ENCODE data around the gene ZNF101.
A peak's percentile ranks its signal among the peaks of the same experiment; 100 is the strongest.
"Not testable (repeated sequence)": the region's sequence is repeated elsewhere in the genome, so short reads cannot be mapped to it uniquely, and the experiment has no call there.

ZNF101 gene

DNA sequence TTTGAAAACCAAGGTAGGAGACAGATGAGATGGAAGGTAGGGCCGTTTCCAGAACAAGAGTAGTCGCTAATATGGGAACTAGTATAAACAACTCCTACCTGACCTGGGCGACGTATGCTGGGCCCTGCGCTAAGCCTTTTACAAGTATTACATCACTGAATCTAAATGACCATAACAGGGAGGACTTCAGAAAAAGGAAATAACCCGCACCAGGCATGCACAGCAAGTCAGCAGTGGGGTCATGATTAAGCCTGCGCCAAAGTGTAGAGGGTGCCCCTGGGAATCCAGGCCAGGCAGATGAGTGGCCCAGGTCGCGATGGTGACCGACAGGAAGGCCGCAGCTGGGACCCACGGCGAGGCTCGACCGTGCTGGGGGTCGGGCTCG, 5.8 kb upstream of the ZNF101 start:
- H2BK15ac ChIP-seq (ENCODE audit: low read depth, poor library complexity, severe bottlenecking), result no peak overlapping the region
- H3K4me1 ChIP-seq (ENCODE audit: control insufficient read depth, insufficient read depth, low read depth, low read length), result peaks cover 17% of the 10 kb centered on the region
- H4K8ac ChIP-seq (ENCODE audit: low read length), result peak overlapping the region; percentile 96
- peak overlapping the region in 1 of 2 experiments; percentile 99 for H3K23ac ChIP-seq (ENCODE audit: low read length in 2 of 2)
- peak overlapping the region; percentile 80 for H2AFZ ChIP-seq (ENCODE audit: low read depth, low read length)
- no peak overlapping the region for H2BK12ac ChIP-seq (ENCODE audit: low read length in 2 of 2)
- H2AK5ac ChIP-seq (ENCODE audit: low read length, severe bottlenecking), result no peak overlapping the region
- peaks cover 28 to 30% of the 10 kb centered on the region in 2 experiments for H3K36me3 ChIP-seq (ENCODE audit: control insufficient read depth in 1 of 2, insufficient read depth in 2 of 2, low read depth in 1 of 2, low read length in 2 of 2)
- no peak overlapping the region for H2BK120ac ChIP-seq (ENCODE audit: low read depth, low read length)
- peak overlapping the region; percentile 99 for H3K4me3 ChIP-seq (ENCODE audit: insufficient read depth in 1 of 2, low read depth in 1 of 2, low read length in 2 of 2)
- H3K79me1 ChIP-seq (replicated peaks; ENCODE audit: low read length, poor library complexity, severe bottlenecking), result peaks cover 10% of the 10 kb centered on the region
- 9% methylated on average over 17 of the region's 17 CpGs for WGBS
- H3K4me2 ChIP-seq (ENCODE audit: low read length, poor library complexity, severe bottlenecking), result peak overlapping the region; percentile 85
- H3K14ac ChIP-seq (ENCODE audit: low read length in 2 of 2), result peak overlapping the region in 1 of 2 experiments; percentile 91
- H3K9ac ChIP-seq (ENCODE audit: low read length), result peak overlapping the region; percentile 96
- no peaks in the 10 kb centered on the region for H3K9me3 ChIP-seq (ENCODE audit: control insufficient read depth, low read length)
- peak overlapping the region; percentile 88 for H4K91ac ChIP-seq (ENCODE audit: low read length)
- no peak overlapping the region for H2BK5ac ChIP-seq (ENCODE audit: low read depth, low read length, poor library complexity, severe bottlenecking)
- H3K18ac ChIP-seq (ENCODE audit: low read depth in 1 of 2, low read length in 2 of 2), result peak overlapping the region; percentile 85 to 97
- no peaks in the 10 kb centered on the region for H3K27me3 ChIP-seq (ENCODE audit: control insufficient read depth in 1 of 2, insufficient read depth in 1 of 2, low read length in 2 of 2)
- DNase-seq, result no peak
- peak overlapping the region; percentile 83 to 95 for H3K4ac ChIP-seq (ENCODE audit: low read depth in 1 of 2, low read length in 2 of 2)
- H3K27ac ChIP-seq (ENCODE audit: low read length, poor library complexity, severe bottlenecking), result no peak overlapping the region

DNA sequence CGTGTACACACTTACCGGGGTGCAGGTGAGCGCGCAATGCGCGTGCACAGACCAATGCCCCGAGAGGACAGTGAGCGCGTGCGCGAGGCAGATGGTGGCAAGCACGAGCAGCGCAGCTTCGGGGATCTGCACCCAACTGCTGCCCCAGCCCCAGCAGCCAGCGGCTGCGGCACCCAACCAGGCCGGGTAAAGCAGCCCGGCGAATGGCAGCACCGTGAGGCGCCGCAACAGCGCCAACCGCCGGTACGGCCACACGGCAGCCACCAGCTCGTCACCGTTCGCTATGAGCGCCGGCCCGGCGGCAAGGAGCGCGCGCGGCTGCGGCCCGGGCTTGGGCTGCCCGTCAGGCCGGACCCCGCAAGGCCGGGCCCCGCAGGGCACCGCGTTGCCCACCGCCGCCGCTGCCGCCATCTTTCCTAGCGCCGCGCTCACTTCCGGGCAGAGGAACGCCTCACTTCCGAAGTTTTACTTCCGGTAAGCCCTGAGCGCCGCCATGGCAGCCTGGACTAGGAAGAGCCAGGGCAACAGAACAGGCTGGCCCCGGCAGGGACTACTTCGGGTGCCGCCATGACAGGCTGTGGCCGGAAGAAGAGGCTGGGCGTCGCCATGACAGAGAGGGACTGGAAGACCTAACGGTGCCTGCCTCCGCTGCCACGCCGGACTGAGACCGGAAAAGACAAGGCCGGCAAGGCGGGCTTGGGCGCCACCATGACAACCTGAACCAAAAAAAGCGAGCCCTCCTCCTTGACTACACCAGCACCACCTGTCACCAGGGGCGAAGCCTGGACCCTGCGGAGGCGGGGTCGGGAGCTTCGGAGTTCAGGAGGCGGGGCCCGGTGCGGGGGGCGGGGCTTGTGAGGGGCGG, 5.2 kb upstream of the ZNF101 start, which contains the start of gene ATP13A1:
ATP13A1 (minus strand) TSS at position 421 of the 865 bp plus-strand sequence; CDS start at position 411, 10 bp downstream.
- DNase-seq, result peak; percentile 98
- H3K36me3 ChIP-seq (ENCODE audit: control insufficient read depth in 1 of 2, insufficient read depth in 2 of 2, low read depth in 1 of 2, low read length in 2 of 2), result peaks cover 22 to 24% of the 10 kb centered on the region in 2 experiments
- H2BK12ac ChIP-seq (ENCODE audit: low read length in 2 of 2), result no peak within 1 kb of the TSS
- H3K4me1 ChIP-seq (ENCODE audit: control insufficient read depth, insufficient read depth, low read depth, low read length), result peaks cover 20% of the 10 kb centered on the region
- peak within 1 kb of the TSS; percentile 86 for H2BK5ac ChIP-seq (ENCODE audit: low read depth, low read length, poor library complexity, severe bottlenecking)
- H3K9me3 ChIP-seq (ENCODE audit: control insufficient read depth, low read length), result no peaks in the 10 kb centered on the region
- peak within 1 kb of the TSS; percentile 75 for H2BK15ac ChIP-seq (ENCODE audit: low read depth, poor library complexity, severe bottlenecking)
- H3K4me2 ChIP-seq (ENCODE audit: low read length, poor library complexity, severe bottlenecking), result peak within 1 kb of the TSS; percentile 85
- no peaks in the 10 kb centered on the region for H3K27me3 ChIP-seq (ENCODE audit: control insufficient read depth in 1 of 2, insufficient read depth in 1 of 2, low read length in 2 of 2)
- H3K23ac ChIP-seq (ENCODE audit: low read length in 2 of 2), result peak within 1 kb of the TSS; percentile 83 to 99
- H2AFZ ChIP-seq (ENCODE audit: low read depth, low read length), result peak within 1 kb of the TSS; percentile 88
- peak within 1 kb of the TSS; percentile 96 for H4K8ac ChIP-seq (ENCODE audit: low read length)
- H3K9ac ChIP-seq (ENCODE audit: low read length), result peak within 1 kb of the TSS; percentile 96
- H3K14ac ChIP-seq (ENCODE audit: low read length in 2 of 2), result peak within 1 kb of the TSS in 1 of 2 experiments; percentile 91
- peaks cover 8% of the 10 kb centered on the region for H3K79me1 ChIP-seq (replicated peaks; ENCODE audit: low read length, poor library complexity, severe bottlenecking)
- 1% methylated on average over 76 of the region's 85 CpGs for WGBS
- peak within 1 kb of the TSS; percentile 99 for H3K4me3 ChIP-seq (ENCODE audit: insufficient read depth in 1 of 2, low read depth in 1 of 2, low read length in 2 of 2)
- H2BK120ac ChIP-seq (ENCODE audit: low read depth, low read length), result peak within 1 kb of the TSS; percentile 92
- peak within 1 kb of the TSS; percentile 85 to 97 for H3K18ac ChIP-seq (ENCODE audit: low read depth in 1 of 2, low read length in 2 of 2)
- peak within 1 kb of the TSS; percentile 92 for H3K27ac ChIP-seq (ENCODE audit: low read length, poor library complexity, severe bottlenecking)
- no peak within 1 kb of the TSS for H2AK5ac ChIP-seq (ENCODE audit: low read length, severe bottlenecking)
- H4K91ac ChIP-seq (ENCODE audit: low read length), result peak within 1 kb of the TSS; percentile 96
- peak within 1 kb of the TSS; percentile 85 to 95 for H3K4ac ChIP-seq (ENCODE audit: low read depth in 1 of 2, low read length in 2 of 2)

DNA sequence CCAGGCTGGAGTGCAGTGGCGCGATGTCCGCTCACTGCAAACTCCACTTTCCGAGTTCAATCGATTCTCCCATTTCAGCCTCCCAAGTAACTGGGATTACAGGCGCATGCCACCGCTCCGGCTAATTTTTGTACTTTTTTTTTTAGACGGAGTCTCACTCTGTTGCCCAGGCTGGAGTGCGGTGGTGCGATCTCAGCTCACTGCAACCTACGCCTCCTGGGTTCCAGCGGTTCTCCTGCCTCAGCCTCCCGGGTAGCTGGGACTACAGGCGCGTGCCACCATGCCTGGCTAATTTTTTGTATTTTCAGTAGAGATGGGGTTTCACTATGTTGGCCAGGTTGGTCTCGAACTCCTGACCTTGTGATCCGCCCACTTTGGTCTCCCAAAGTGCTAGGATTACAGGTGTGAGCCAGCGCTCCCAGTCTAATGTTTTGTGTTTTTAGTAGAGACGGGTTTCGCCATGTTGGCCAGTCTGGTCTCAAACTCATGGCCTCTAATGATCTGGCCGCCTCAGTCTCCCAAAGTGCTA, 3.2 kb upstream of the ZNF101 start:
- peaks cover 29% of the 10 kb centered on the region for H3K4me1 ChIP-seq (ENCODE audit: control insufficient read depth, insufficient read depth, low read depth, low read length)
- H3K4ac ChIP-seq (ENCODE audit: low read depth in 1 of 2, low read length in 2 of 2); H3K9me3 ChIP-seq (ENCODE audit: control insufficient read depth, low read length); H3K14ac ChIP-seq (ENCODE audit: low read length in 2 of 2); DNase-seq; H3K27me3 ChIP-seq (ENCODE audit: control insufficient read depth in 1 of 2, insufficient read depth in 1 of 2, low read length in 2 of 2); H3K36me3 ChIP-seq (ENCODE audit: control insufficient read depth in 1 of 2, insufficient read depth in 2 of 2, low read depth in 1 of 2, low read length in 2 of 2); H4K91ac ChIP-seq (ENCODE audit: low read length); H3K27ac ChIP-seq (ENCODE audit: low read length, poor library complexity, severe bottlenecking); H2AK5ac ChIP-seq (ENCODE audit: low read length, severe bottlenecking); H3K4me2 ChIP-seq (ENCODE audit: low read length, poor library complexity, severe bottlenecking); H3K23ac ChIP-seq (ENCODE audit: low read length in 2 of 2); H2AFZ ChIP-seq (ENCODE audit: low read depth, low read length); H2BK12ac ChIP-seq (ENCODE audit: low read length in 2 of 2); H2BK120ac ChIP-seq (ENCODE audit: low read depth, low read length); H3K18ac ChIP-seq (ENCODE audit: low read depth in 1 of 2, low read length in 2 of 2); H2BK5ac ChIP-seq (ENCODE audit: low read depth, low read length, poor library complexity, severe bottlenecking); H3K9ac ChIP-seq (ENCODE audit: low read length); H3K4me3 ChIP-seq (ENCODE audit: insufficient read depth in 1 of 2, low read depth in 1 of 2, low read length in 2 of 2); H2BK15ac ChIP-seq (ENCODE audit: low read depth, poor library complexity, severe bottlenecking); H4K8ac ChIP-seq (ENCODE audit: low read length): not testable (repeated sequence)
- WGBS, result 95% methylated on average over 22 of the region's 22 CpGs
- H3K79me1 ChIP-seq (replicated peaks; ENCODE audit: low read length, poor library complexity, severe bottlenecking), result peaks cover 11% of the 10 kb centered on the region

DNA sequence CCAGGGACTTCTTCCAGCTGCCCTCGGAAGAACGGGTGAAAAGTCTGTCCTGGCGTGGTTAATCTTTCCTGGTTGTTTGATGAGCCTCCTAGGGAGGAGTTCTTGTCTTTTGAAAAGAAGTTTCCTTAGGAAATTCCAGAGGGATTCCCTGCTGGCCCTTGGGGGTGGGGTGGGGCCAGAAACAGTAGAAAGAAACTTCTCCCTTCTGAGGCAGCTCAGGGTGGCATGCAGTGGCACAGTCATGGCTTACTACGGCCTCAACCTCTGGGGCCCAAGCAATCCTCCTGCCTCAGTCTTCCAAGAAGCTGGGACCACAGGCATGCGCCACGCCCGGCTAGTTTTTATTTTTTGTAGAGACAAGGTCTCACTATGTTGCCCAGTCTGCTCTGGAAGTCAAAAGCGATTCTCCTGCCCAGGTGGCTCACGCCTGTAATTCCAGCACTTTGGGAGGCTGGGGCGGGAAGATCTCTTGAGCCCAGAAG, 1.5 kb downstream of the ZNF101 start:
- H3K27me3 ChIP-seq (ENCODE audit: control insufficient read depth in 1 of 2, insufficient read depth in 1 of 2, low read length in 2 of 2), result no peaks in the 10 kb centered on the region
- H4K91ac ChIP-seq (ENCODE audit: low read length), result no peak overlapping the region
- H3K14ac ChIP-seq (ENCODE audit: low read length in 2 of 2), result no peak overlapping the region
- peak overlapping the region; percentile 62 for H3K4me2 ChIP-seq (ENCODE audit: low read length, poor library complexity, severe bottlenecking)
- H3K23ac ChIP-seq (ENCODE audit: low read length in 2 of 2), result no peak overlapping the region
- H3K4me1 ChIP-seq (ENCODE audit: control insufficient read depth, insufficient read depth, low read depth, low read length), result peaks cover 12% of the 10 kb centered on the region
- H3K4ac ChIP-seq (ENCODE audit: low read depth in 1 of 2, low read length in 2 of 2), result no peak overlapping the region
- DNase-seq, result peak; percentile 11
- H3K4me3 ChIP-seq (ENCODE audit: insufficient read depth in 1 of 2, low read depth in 1 of 2, low read length in 2 of 2), result peak overlapping the region; percentile 39 to 92
- no peak overlapping the region for H2BK120ac ChIP-seq (ENCODE audit: low read depth, low read length)
- H2BK15ac ChIP-seq (ENCODE audit: low read depth, poor library complexity, severe bottlenecking), result no peak overlapping the region
- WGBS, result 72% methylated on average over 10 of the region's 10 CpGs
- H4K8ac ChIP-seq (ENCODE audit: low read length), result peak overlapping the region; percentile 41
- H3K27ac ChIP-seq (ENCODE audit: low read length, poor library complexity, severe bottlenecking), result no peak overlapping the region
- H3K9me3 ChIP-seq (ENCODE audit: control insufficient read depth, low read length), result peaks cover 16% of the 10 kb centered on the region
- H2BK12ac ChIP-seq (ENCODE audit: low read length in 2 of 2), result no peak overlapping the region
- peaks cover 19% of the 10 kb centered on the region for H3K79me1 ChIP-seq (replicated peaks; ENCODE audit: low read length, poor library complexity, severe bottlenecking)
- H2BK5ac ChIP-seq (ENCODE audit: low read depth, low read length, poor library complexity, severe bottlenecking), result no peak overlapping the region
- H2AK5ac ChIP-seq (ENCODE audit: low read length, severe bottlenecking), result no peak overlapping the region
- no peak overlapping the region for H2AFZ ChIP-seq (ENCODE audit: low read depth, low read length)
- H3K36me3 ChIP-seq (ENCODE audit: control insufficient read depth in 1 of 2, insufficient read depth in 2 of 2, low read depth in 1 of 2, low read length in 2 of 2), result peaks cover 11 to 22% of the 10 kb centered on the region in 2 experiments
- H3K18ac ChIP-seq (ENCODE audit: low read depth in 1 of 2, low read length in 2 of 2), result no peak overlapping the region
- peak overlapping the region; percentile 96 for H3K9ac ChIP-seq (ENCODE audit: low read length)

All from mesenchymal stem cell (in vitro differentiated cells and primary cell).